DOHH2 (cell line): ENCODE results near the gene FAM32A.

ENCODE experiments used
- H3F3A ChIP-seq: fragments of 200-600 bp; sonication (generic), shearing (Covaris generic); 2 replicates; pipeline ENCODE4 v1.6.0; 2016; ENCODE audit warnings: antibody characterized with exemption, mild to moderate bottlenecking; ENCODE audit not compliant: control insufficient read depth, insufficient read depth
- H3K27ac ChIP-seq: fragments of 200-600 bp; sonication (generic); 2 replicates; pipeline ENCODE4 v1.5.1; 2014; ENCODE audit warnings: low read depth, mild to moderate bottlenecking, low read length, moderate library complexity
- H3K27me3 ChIP-seq: fragments of 200-600 bp; sonication (generic); 2 replicates; pipeline ENCODE4 v1.6.1; 2014; ENCODE audit warnings: mild to moderate bottlenecking, low read length, mixed read lengths; ENCODE audit not compliant: control insufficient read depth
- H3K36me3 ChIP-seq: fragments of 200-600 bp; sonication (generic); 2 replicates; pipeline ENCODE4 v1.6.1; 2014; ENCODE audit warnings: mild to moderate bottlenecking, low read length, moderate library complexity, mixed read lengths; ENCODE audit not compliant: control insufficient read depth
- H3K4me1 ChIP-seq: fragments of 200-600 bp; sonication (generic); 2 replicates; pipeline ENCODE4 v1.6.1; 2014; ENCODE audit warnings: mild to moderate bottlenecking, low read length, mixed read lengths; ENCODE audit not compliant: control insufficient read depth
- H3K4me2 ChIP-seq: fragments of 200-600 bp; sonication (generic); 2 replicates; pipeline ENCODE4 v1.6.0; 2014; ENCODE audit warnings: mild to moderate bottlenecking, low read length, moderate library complexity
- H3K4me3 ChIP-seq: fragments of 200-600 bp; sonication (generic); 2 replicates; pipeline ENCODE4 v1.5.1; 2014; ENCODE audit warnings: mild to moderate bottlenecking, low read length, mixed read lengths
- H3K79me2 ChIP-seq: fragments of 200-600 bp; sonication (generic); 2 replicates; pipeline ENCODE4 v1.6.1; 2014; ENCODE audit warnings: mild to moderate bottlenecking, low read length, mixed read lengths; ENCODE audit not compliant: control insufficient read depth
- H3K9me2 ChIP-seq: fragments of 200-600 bp; sonication (generic); replicated peaks from 2 replicates; pipeline ENCODE4 v1.6.1; 2014; ENCODE audit warnings: mild to moderate bottlenecking, low read length, mixed read lengths; ENCODE audit not compliant: control insufficient read depth
- H3K9me3 ChIP-seq: fragments of 200-600 bp; sonication (generic); 2 replicates; pipeline ENCODE4 v1.6.1; 2014; ENCODE audit warnings: antibody characterized with exemption, low read length, mixed read lengths; ENCODE audit not compliant: control insufficient read depth, insufficient read depth
- H4K20me1 ChIP-seq: fragments of 200-600 bp; sonication (generic); 2 replicates; pipeline ENCODE4 v1.6.0; 2014; ENCODE audit warnings: low read depth, mild to moderate bottlenecking, antibody characterized with exemption, low read length, moderate library complexity; ENCODE audit not compliant: control insufficient read depth, insufficient read depth
- CTCF ChIP-seq: fragments of 200-600 bp; sonication (generic); IDR thresholded peaks from one replicate; pipeline ENCODE4 v1.5.1; 2014; ENCODE audit warnings: antibody characterized with exemption, mild to moderate bottlenecking, low read depth, low read length; ENCODE audit not compliant: poor library complexity, severe bottlenecking
- EZH2phosphoT487 ChIP-seq: fragments of 200-600 bp; sonication (generic); IDR thresholded peaks from 2 replicates; pipeline ENCODE4 v1.6.1; 2017; ENCODE audit warnings: borderline replicate concordance, mild to moderate bottlenecking, antibody characterized with exemption, low read length, moderate library complexity, mixed read lengths

FAM32A gene

GRCh38 chr19:16197188-16197621 lies 12.0 kb downstream of the FAM32A start:
- H3K36me3 ChIP-seq: peaks cover 19% of the 10 kb centered on the region
- H3K9me3 ChIP-seq: no peaks in the 10 kb centered on the region
- peaks cover 5% of the 10 kb centered on the region; the same call in 1 of the 2 replicates for H4K20me1 ChIP-seq
- peaks cover 20% of the 10 kb centered on the region for H3K4me1 ChIP-seq
- peaks cover 4% of the 10 kb centered on the region; the same call in 1 of the 2 replicates for H3F3A ChIP-seq
- TF ChIP-seq EZH2phosphoT487 (no peak), CTCF (no peak)
- H3K27me3 ChIP-seq: no peaks in the 10 kb centered on the region
- no peaks in the 10 kb centered on the region for H3K9me2 ChIP-seq
- peak overlapping the region; percentile 78 for H3K4me3 ChIP-seq
- peaks cover 45% of the 10 kb centered on the region for H3K79me2 ChIP-seq
- H3K4me2 ChIP-seq: peak overlapping the region; percentile 87
- H3K27ac ChIP-seq: peak overlapping the region; percentile 26

GRCh38 chr19:16197622-16198369 lies 12.6 kb downstream of the FAM32A start, which contains the start of gene AP1M1:
AP1M1 (plus strand) TSS chr19:16197911; CDS start chr19:16198027, 116 bp downstream.
- H3K4me3 ChIP-seq: peak within 1 kb of the TSS; percentile 78
- peaks cover 22% of the 10 kb centered on the region for H3K36me3 ChIP-seq
- TF ChIP-seq CTCF: no peak
- TF ChIP-seq EZH2phosphoT487: no peak
- no peaks in the 10 kb centered on the region for H3K9me2 ChIP-seq
- H4K20me1 ChIP-seq: peaks cover 5% of the 10 kb centered on the region; the same call in 1 of the 2 replicates
- peaks cover 2% of the 10 kb centered on the region; the same call in 1 of the 2 replicates for H3F3A ChIP-seq
- peak within 1 kb of the TSS; percentile 26 for H3K27ac ChIP-seq
- H3K9me3 ChIP-seq: no peaks in the 10 kb centered on the region
- peaks cover 20% of the 10 kb centered on the region for H3K4me1 ChIP-seq
- no peaks in the 10 kb centered on the region for H3K27me3 ChIP-seq
- H3K4me2 ChIP-seq: peak within 1 kb of the TSS; percentile 87
- H3K79me2 ChIP-seq: peaks cover 50% of the 10 kb centered on the region

- H3K4me1 ChIP-seq: peaks cover 20% of the 10 kb centered on the region
- peaks cover 52% of the 10 kb centered on the region for H3K79me2 ChIP-seq
- peaks cover 27% of the 10 kb centered on the region for H3K36me3 ChIP-seq
- H3K27ac ChIP-seq: no peak overlapping the region
- H3K4me2 ChIP-seq: peak overlapping the region; percentile 87
- peaks cover 5% of the 10 kb centered on the region; the same call in 1 of the 2 replicates for H4K20me1 ChIP-seq
- H3K4me3 ChIP-seq: peak overlapping the region; percentile 78
- H3K9me2 ChIP-seq: no peaks in the 10 kb centered on the region
- no peaks in the 10 kb centered on the region for H3K27me3 ChIP-seq
- H3F3A ChIP-seq: peaks cover 2% of the 10 kb centered on the region; the same call in 1 of the 2 replicates
- TF ChIP-seq CTCF (no peak), EZH2phosphoT487 (no peak)
- no peaks in the 10 kb centered on the region for H3K9me3 ChIP-seq
Measured at GRCh38 chr19:16198370-16198651, 13.1 kb downstream of the FAM32A start.
